SU-DHL-6 (cell line): ENCODE data around the gene BAHCC1.
A peak's percentile ranks its signal among the peaks of the same experiment; 100 is the strongest.

Experiments used
- H2AFZ ChIP-seq: fragments of 200-600 bp; sonication (generic); 2 replicates; pipeline ENCODE4 v1.6.1; 2014; ENCODE audit warnings: low read depth, mild to moderate bottlenecking, moderate library complexity, mixed read lengths, antibody characterized with exemption, low read length; ENCODE audit not compliant: severe bottlenecking
- H3F3A ChIP-seq: fragments of 200-600 bp; shearing (Covaris generic); 2 replicates; pipeline ENCODE4 v1.6.0; 2016; ENCODE audit warnings: antibody characterized with exemption, mild to moderate bottlenecking; ENCODE audit not compliant: insufficient read depth
- H3K27ac ChIP-seq: fragments of 200-600 bp; sonication (generic); 2 replicates; pipeline ENCODE4 v1.5.1; 2016; ENCODE audit warnings: low read depth, mild to moderate bottlenecking, low read length, moderate library complexity, mixed read lengths
- H3K27me3 ChIP-seq: fragments of 200-600 bp; sonication (generic), shearing (Covaris generic); 2 replicates; pipeline ENCODE4 v1.6.0; 2014; ENCODE audit warnings: mild to moderate bottlenecking, low read length
- H3K36me3 ChIP-seq: fragments of 200-600 bp; sonication (generic); 2 replicates; pipeline ENCODE4 v1.6.1; 2014; ENCODE audit warnings: mild to moderate bottlenecking, low read length, mixed read lengths
- H3K4me2 ChIP-seq: fragments of 300-600, 200-600 bp; shearing (Covaris generic), sonication (generic); 2 replicates; pipeline ENCODE4 v1.6.0; 2014; ENCODE audit warnings: low read length, low read depth, mild to moderate bottlenecking; ENCODE audit not compliant: poor library complexity, severe bottlenecking
- H3K4me3 ChIP-seq: fragments of 200-600 bp; sonication (generic); 2 replicates; pipeline ENCODE4 v1.5.1; 2014; ENCODE audit warnings: antibody characterized with exemption, low read length, mild to moderate bottlenecking, mixed read lengths; ENCODE audit not compliant: insufficient read depth, poor library complexity, severe bottlenecking
- H3K79me2 ChIP-seq: fragments of 200-600 bp; sonication (generic); 2 replicates; pipeline ENCODE4 v1.6.1; 2014; ENCODE audit warnings: mild to moderate bottlenecking, low read length, moderate library complexity; ENCODE audit not compliant: insufficient read depth
- H3K9ac ChIP-seq: fragments of 200-600 bp; sonication (generic); 2 replicates; pipeline ENCODE4 v1.7.0; 2014; ENCODE audit warnings: mild to moderate bottlenecking, low read length
- H3K9me2 ChIP-seq: fragments of 200-600 bp; sonication (generic); replicated peaks from 2 replicates; pipeline ENCODE4 v1.6.1; 2014; ENCODE audit warnings: low read length; ENCODE audit not compliant: insufficient read depth
- H3K9me3 ChIP-seq: fragments of 200-600 bp; sonication (generic); 2 replicates; pipeline ENCODE4 v1.6.1; 2014; ENCODE audit warnings: low read length, mixed read lengths; ENCODE audit not compliant: insufficient read depth
- H4K20me1 ChIP-seq: fragments of 200-600 bp; sonication (generic); 2 replicates; pipeline ENCODE4 v1.6.1; 2014; ENCODE audit warnings: low read depth, mild to moderate bottlenecking, antibody characterized with exemption, low read length, moderate library complexity, mixed read lengths
- EZH2phosphoT487 ChIP-seq: fragments of 200-600 bp; sonication (generic), shearing (Covaris generic); conservative IDR thresholded peaks from 2 replicates; pipeline ENCODE4 v1.6.1; 2018; ENCODE audit warnings: mild to moderate bottlenecking, antibody characterized with exemption, low read length, moderate library complexity, mixed read lengths
- TF ChIP-seq, protein P1 (sequence below): fragments of 200-600 bp; sonication (generic); IDR thresholded peaks from one replicate; pipeline ENCODE4 v1.5.1; 2017; ENCODE audit warnings: antibody characterized with exemption, mild to moderate bottlenecking, low read length, moderate library complexity; ENCODE audit not compliant: insufficient read depth, poor library complexity, severe bottlenecking

Gene BAHCC1

GRCh38 chr17:81510785-81511553 is 115.7 kb downstream of the BAHCC1 start:
- peak overlapping the region; percentile 82 for H3K27ac ChIP-seq
- no peaks in the 10 kb centered on the region for H3K9me2 ChIP-seq
- peak overlapping the region; percentile 93 for H3K4me3 ChIP-seq
- peaks cover 31% of the 10 kb centered on the region for H3K36me3 ChIP-seq
- no peak overlapping the region for H2AFZ ChIP-seq
- H3K9me3 ChIP-seq: no peaks in the 10 kb centered on the region
- H3K79me2 ChIP-seq: peaks cover 24% of the 10 kb centered on the region
- no peaks in the 10 kb centered on the region for H3K27me3 ChIP-seq
- TF ChIP-seq, protein P1, sequence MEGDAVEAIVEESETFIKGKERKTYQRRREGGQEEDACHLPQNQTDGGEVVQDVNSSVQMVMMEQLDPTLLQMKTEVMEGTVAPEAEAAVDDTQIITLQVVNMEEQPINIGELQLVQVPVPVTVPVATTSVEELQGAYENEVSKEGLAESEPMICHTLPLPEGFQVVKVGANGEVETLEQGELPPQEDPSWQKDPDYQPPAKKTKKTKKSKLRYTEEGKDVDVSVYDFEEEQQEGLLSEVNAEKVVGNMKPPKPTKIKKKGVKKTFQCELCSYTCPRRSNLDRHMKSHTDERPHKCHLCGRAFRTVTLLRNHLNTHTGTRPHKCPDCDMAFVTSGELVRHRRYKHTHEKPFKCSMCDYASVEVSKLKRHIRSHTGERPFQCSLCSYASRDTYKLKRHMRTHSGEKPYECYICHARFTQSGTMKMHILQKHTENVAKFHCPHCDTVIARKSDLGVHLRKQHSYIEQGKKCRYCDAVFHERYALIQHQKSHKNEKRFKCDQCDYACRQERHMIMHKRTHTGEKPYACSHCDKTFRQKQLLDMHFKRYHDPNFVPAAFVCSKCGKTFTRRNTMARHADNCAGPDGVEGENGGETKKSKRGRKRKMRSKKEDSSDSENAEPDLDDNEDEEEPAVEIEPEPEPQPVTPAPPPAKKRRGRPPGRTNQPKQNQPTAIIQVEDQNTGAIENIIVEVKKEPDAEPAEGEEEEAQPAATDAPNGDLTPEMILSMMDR: no peak
- TF ChIP-seq EZH2phosphoT487: no peak
- H4K20me1 ChIP-seq: peaks cover 26% of the 10 kb centered on the region
- peaks cover 74% of the 10 kb centered on the region for H3F3A ChIP-seq
- H3K9ac ChIP-seq: peak overlapping the region; percentile 94
- peak overlapping the region; percentile 74 for H3K4me2 ChIP-seq

DNA sequence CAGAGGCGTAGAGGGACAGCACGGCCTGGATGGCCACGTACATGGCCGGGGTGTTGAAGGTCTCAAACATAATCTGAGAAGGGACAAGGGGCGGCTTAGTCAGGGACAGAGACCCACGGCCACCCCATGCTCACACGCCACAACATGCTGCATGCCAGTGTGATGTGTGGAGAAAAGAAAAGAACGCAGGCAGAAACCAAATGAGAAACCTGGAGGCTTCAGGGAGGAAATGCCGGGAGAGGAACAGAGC is 116.2 kb downstream of the BAHCC1 start:
- peak overlapping the region; percentile 74 for H3K4me2 ChIP-seq
- peak overlapping the region; percentile 82 for H3K27ac ChIP-seq
- H4K20me1 ChIP-seq: peaks cover 26% of the 10 kb centered on the region
- peak overlapping the region; percentile 93 for H3K4me3 ChIP-seq
- H3K9me3 ChIP-seq: no peaks in the 10 kb centered on the region
- H3K79me2 ChIP-seq: peaks cover 24% of the 10 kb centered on the region
- H3K27me3 ChIP-seq: no peaks in the 10 kb centered on the region
- H3K36me3 ChIP-seq: peaks cover 31% of the 10 kb centered on the region
- H3F3A ChIP-seq: peaks cover 79% of the 10 kb centered on the region
- no peak overlapping the region for H2AFZ ChIP-seq
- no peaks in the 10 kb centered on the region for H3K9me2 ChIP-seq
- H3K9ac ChIP-seq: peak overlapping the region; percentile 94
- TF ChIP-seq, protein P1: no peak

DNA sequence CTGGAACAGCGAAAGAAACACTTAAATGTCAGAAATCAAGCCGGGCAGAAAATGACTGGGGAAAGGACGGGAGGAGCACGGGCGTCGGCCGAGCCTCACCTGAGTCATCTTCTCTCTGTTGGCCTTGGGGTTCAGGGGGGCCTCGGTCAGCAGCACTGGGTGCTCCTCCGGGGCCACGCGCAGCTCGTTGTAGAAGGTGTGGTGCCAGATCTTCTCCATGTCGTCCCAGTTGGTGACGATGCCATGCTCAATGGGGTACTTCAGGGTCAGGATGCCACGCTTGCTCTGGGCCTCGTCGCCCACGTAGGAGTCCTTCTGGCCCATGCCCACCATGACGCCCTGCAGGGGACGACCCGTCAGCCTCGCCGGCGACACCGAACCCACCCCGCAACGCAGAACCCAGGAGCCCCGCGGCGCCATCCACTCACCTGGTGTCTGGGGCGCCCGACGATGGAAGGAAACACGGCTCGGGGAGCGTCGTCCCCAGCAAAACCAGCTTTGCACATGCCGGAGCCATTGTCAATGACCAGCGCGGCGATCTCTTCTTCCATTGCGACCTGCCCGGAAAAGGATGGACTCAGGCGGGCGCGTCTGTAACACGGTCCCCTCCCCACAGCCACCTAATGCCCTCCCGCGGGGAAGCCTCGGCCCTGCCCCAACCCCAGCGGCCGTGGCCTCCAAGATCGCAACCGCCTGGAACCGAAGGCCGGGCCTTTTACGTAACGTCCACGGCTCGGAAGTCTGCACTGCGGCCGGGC is 116.7 kb downstream of the BAHCC1 start:
- H2AFZ ChIP-seq: no peak overlapping the region
- no peak for TF ChIP-seq EZH2phosphoT487
- TF ChIP-seq, protein P1: no peak
- H3K4me2 ChIP-seq: peak overlapping the region; percentile 74
- H3K27ac ChIP-seq: peak overlapping the region; percentile 82
- H3K9me2 ChIP-seq: no peaks in the 10 kb centered on the region
- H3K9me3 ChIP-seq: no peaks in the 10 kb centered on the region
- peaks cover 26% of the 10 kb centered on the region for H4K20me1 ChIP-seq
- peaks cover 24% of the 10 kb centered on the region for H3K79me2 ChIP-seq
- no peaks in the 10 kb centered on the region for H3K27me3 ChIP-seq
- peak overlapping the region; percentile 93 for H3K4me3 ChIP-seq
- peak overlapping the region; percentile 94 for H3K9ac ChIP-seq
- H3F3A ChIP-seq: peaks cover 84% of the 10 kb centered on the region
- H3K36me3 ChIP-seq: peaks cover 31% of the 10 kb centered on the region
